K562 (cell line): ENCODE results near the gene STMN3. TPM values are rescaled to one million over a fixed set of nuclear protein-coding genes. Genes with fewer than 3 reads are reported as not detected.

Source experiments
- ARID2 ChIP-seq: fragments of 450-650 bp; IDR thresholded peaks from 2 replicates; pipeline ENCODE4 v1.6.1; 2017; ENCODE audit warnings: antibody characterized with exemption, mild to moderate bottlenecking
- BHLHE40 ChIP-seq: IDR thresholded peaks from 2 replicates; pipeline ENCODE4 v1.6.1; 2011; ENCODE audit warnings: low read length, improper control_type of control experiment
- CBFA2T3 ChIP-seq: fragments of 450-650 bp; IDR thresholded peaks from 2 replicates; pipeline ENCODE4 v1.6.1; 2017
- EGR1 ChIP-seq: fragments of 450-650 bp; conservative IDR thresholded peaks from 2 replicates; pipeline ENCODE4 v1.6.1; 2017; ENCODE audit warnings: mild to moderate bottlenecking
- NFIC ChIP-seq: fragments of 450-650 bp; IDR thresholded peaks from 2 replicates; pipeline ENCODE4 v1.6.1; 2017; ENCODE audit warnings: mild to moderate bottlenecking, inconsistent platforms
- SOX6 ChIP-seq: fragments of 450-650 bp; IDR thresholded peaks from 2 replicates; pipeline ENCODE4 v1.6.1; 2014; ENCODE audit warnings: mild to moderate bottlenecking
- ZNF184 ChIP-seq: sonication (generic); formaldehyde crosslinking; IDR thresholded peaks from 2 replicates; pipeline ENCODE4 v1.5.0; 2020; ENCODE audit warnings: missing genetic modification reagents
- polyA plus RNA-seq, 8 experiments: library from polyadenylated mRNA; depleted of rRNA in 4 of 8; stranded (reverse) in 5 of 8; unstranded in 3 of 8; fragments of >200 nt; fragmentation: Nextera tagmentation in 2 of 8; fragmentation: Illumina TruSeq in 1 of 8; extraction: Ambion mirVana in 2 of 8; extraction: Trizol in 1 of 8; gene quantifications; 2 replicates each; pipeline versions ENCODE4 v1.2.1 to v1.2.3, GENCODE V29; 2011 to 2014; ENCODE audit warnings: inconsistent platforms in 1 of 8, missing spikeins in 1 of 8
- total RNA-seq, 7 experiments: library from RNA; depleted of rRNA in 6 of 7; stranded (reverse); fragments of >200 nt in 6 of 7; fragmentation: Illumina TruSeq in 2 of 7; extraction: Trizol in 2 of 7; gene quantifications; 2 replicates each; pipeline versions ENCODE4 v1.2.1 to v1.2.3, GENCODE V29; 2011 to 2021; ENCODE audit warnings: low replicate concordance in 1 of 7
- TF ChIP-seq, protein P1 (sequence below): sonication (generic); formaldehyde crosslinking; IDR thresholded peaks from 2 replicates; pipeline ENCODE4 v1.8.0; 2022; ENCODE audit warnings: mild to moderate bottlenecking, missing genetic modification reagents
- TF ChIP-seq, protein P2 (sequence below): fragments of 250-450 bp; sonication (Bioruptor Pico); IDR thresholded peaks from 2 replicates; pipeline ENCODE4 v1.8.0; 2021; ENCODE audit warnings: mild to moderate bottlenecking, moderate library complexity
- TF ChIP-seq, protein P3 (sequence below): sonication (generic); formaldehyde crosslinking; IDR thresholded peaks from 2 replicates; pipeline ENCODE4 v1.4.0; 2020; ENCODE audit warnings: mild to moderate bottlenecking, missing genetic modification reagents

The STMN3 gene
- total and polyA plus RNA-seq, 9 of the 15 experiments (the other 6 are each of a cell fraction or from before 2014, with no cell fraction given), result 0.70 to 65.6 (median 29.4) TPM

DNA sequence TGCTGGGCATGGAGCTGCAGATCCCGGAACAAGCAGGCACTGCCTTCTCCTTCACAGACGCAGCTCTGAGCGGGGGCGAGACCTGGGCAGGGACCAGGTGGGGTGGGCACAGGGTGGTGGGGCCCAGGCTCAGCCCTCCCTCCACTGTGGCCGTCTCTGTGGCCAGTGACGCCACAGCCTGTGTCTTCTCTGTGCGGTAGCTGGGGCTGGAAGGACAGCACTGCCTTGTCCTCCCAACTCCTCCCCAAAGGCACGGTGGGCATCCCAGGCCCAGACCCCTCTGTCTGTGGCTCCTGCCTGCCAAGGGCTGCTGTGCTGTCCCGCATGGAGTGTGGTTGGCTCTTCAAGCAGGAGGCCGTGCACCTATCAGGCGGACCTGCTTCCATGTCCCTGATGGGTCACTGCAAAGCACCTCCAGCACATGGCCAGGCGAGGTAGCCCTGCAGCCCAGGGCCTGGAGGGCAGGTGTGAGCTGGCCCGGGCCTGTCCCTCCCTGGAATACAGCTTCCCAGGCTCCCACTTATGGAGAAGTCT lies 28.5 kb upstream of the STMN3 start (continued):
- TF ChIP-seq, protein P1, sequence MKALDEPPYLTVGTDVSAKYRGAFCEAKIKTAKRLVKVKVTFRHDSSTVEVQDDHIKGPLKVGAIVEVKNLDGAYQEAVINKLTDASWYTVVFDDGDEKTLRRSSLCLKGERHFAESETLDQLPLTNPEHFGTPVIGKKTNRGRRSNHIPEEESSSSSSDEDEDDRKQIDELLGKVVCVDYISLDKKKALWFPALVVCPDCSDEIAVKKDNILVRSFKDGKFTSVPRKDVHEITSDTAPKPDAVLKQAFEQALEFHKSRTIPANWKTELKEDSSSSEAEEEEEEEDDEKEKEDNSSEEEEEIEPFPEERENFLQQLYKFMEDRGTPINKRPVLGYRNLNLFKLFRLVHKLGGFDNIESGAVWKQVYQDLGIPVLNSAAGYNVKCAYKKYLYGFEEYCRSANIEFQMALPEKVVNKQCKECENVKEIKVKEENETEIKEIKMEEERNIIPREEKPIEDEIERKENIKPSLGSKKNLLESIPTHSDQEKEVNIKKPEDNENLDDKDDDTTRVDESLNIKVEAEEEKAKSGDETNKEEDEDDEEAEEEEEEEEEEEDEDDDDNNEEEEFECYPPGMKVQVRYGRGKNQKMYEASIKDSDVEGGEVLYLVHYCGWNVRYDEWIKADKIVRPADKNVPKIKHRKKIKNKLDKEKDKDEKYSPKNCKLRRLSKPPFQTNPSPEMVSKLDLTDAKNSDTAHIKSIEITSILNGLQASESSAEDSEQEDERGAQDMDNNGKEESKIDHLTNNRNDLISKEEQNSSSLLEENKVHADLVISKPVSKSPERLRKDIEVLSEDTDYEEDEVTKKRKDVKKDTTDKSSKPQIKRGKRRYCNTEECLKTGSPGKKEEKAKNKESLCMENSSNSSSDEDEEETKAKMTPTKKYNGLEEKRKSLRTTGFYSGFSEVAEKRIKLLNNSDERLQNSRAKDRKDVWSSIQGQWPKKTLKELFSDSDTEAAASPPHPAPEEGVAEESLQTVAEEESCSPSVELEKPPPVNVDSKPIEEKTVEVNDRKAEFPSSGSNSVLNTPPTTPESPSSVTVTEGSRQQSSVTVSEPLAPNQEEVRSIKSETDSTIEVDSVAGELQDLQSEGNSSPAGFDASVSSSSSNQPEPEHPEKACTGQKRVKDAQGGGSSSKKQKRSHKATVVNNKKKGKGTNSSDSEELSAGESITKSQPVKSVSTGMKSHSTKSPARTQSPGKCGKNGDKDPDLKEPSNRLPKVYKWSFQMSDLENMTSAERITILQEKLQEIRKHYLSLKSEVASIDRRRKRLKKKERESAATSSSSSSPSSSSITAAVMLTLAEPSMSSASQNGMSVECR (CRISPR knock-in tag), result no peak
- no peak for TF ChIP-seq CBFA2T3
- TF ChIP-seq EGR1, result no peak
- TF ChIP-seq NFIC, result no peak
- TF ChIP-seq SOX6, result no peak
- no peak for TF ChIP-seq ARID2
- no peak for TF ChIP-seq ZNF184 (CRISPR knock-in tag)
- TF ChIP-seq, protein P2, sequence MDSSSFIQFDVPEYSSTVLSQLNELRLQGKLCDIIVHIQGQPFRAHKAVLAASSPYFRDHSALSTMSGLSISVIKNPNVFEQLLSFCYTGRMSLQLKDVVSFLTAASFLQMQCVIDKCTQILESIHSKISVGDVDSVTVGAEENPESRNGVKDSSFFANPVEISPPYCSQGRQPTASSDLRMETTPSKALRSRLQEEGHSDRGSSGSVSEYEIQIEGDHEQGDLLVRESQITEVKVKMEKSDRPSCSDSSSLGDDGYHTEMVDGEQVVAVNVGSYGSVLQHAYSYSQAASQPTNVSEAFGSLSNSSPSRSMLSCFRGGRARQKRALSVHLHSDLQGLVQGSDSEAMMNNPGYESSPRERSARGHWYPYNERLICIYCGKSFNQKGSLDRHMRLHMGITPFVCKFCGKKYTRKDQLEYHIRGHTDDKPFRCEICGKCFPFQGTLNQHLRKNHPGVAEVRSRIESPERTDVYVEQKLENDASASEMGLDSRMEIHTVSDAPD, result no peak
- TF ChIP-seq, protein P3, sequence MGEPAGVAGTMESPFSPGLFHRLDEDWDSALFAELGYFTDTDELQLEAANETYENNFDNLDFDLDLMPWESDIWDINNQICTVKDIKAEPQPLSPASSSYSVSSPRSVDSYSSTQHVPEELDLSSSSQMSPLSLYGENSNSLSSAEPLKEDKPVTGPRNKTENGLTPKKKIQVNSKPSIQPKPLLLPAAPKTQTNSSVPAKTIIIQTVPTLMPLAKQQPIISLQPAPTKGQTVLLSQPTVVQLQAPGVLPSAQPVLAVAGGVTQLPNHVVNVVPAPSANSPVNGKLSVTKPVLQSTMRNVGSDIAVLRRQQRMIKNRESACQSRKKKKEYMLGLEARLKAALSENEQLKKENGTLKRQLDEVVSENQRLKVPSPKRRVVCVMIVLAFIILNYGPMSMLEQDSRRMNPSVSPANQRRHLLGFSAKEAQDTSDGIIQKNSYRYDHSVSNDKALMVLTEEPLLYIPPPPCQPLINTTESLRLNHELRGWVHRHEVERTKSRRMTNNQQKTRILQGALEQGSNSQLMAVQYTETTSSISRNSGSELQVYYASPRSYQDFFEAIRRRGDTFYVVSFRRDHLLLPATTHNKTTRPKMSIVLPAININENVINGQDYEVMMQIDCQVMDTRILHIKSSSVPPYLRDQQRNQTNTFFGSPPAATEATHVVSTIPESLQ (CRISPR knock-in tag), result no peak
- no peak for TF ChIP-seq BHLHE40
